ENCODE results near the gene MIDN. TPM values are rescaled to one million over a fixed set of nuclear protein-coding genes. Genes with fewer than 3 reads are reported as not detected.

Gene MIDN
- total RNA-seq, 2 donors from 2014 or later, result 80.1 to 124 TPM

- Histone ChIP-seq H3K27me3 (replicated peaks; ENCODE audit: insufficient read depth) (no peaks in the 10 kb centered on the region), H3K27ac (peak overlapping the region; percentile 76 to 95), H3K36me3 (peaks cover 39% of the 10 kb centered on the region), H3K4me1 (ENCODE audit: control insufficient read depth in 1 of 2, low read depth in 2 of 2) (peaks cover 68 to 81% of the 10 kb centered on the region in 2 donors), H3K4me3 (no peak overlapping the region), H3K9me3 (no peaks in the 10 kb centered on the region)
- TF ChIP-seq, protein P1, sequence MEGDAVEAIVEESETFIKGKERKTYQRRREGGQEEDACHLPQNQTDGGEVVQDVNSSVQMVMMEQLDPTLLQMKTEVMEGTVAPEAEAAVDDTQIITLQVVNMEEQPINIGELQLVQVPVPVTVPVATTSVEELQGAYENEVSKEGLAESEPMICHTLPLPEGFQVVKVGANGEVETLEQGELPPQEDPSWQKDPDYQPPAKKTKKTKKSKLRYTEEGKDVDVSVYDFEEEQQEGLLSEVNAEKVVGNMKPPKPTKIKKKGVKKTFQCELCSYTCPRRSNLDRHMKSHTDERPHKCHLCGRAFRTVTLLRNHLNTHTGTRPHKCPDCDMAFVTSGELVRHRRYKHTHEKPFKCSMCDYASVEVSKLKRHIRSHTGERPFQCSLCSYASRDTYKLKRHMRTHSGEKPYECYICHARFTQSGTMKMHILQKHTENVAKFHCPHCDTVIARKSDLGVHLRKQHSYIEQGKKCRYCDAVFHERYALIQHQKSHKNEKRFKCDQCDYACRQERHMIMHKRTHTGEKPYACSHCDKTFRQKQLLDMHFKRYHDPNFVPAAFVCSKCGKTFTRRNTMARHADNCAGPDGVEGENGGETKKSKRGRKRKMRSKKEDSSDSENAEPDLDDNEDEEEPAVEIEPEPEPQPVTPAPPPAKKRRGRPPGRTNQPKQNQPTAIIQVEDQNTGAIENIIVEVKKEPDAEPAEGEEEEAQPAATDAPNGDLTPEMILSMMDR (IDR thresholded peaks at IDR 0.05), result no peak
- ATAC-seq (ENCODE audit: insufficient number of reproducible peaks, low FRiP score, low read depth), result no peak
- DNase-seq (ENCODE audit: low spot score), result no peak
These were observed 9.2 kb downstream of the MIDN start for GRCh38 chr19:1257475-1258162.

DNA sequence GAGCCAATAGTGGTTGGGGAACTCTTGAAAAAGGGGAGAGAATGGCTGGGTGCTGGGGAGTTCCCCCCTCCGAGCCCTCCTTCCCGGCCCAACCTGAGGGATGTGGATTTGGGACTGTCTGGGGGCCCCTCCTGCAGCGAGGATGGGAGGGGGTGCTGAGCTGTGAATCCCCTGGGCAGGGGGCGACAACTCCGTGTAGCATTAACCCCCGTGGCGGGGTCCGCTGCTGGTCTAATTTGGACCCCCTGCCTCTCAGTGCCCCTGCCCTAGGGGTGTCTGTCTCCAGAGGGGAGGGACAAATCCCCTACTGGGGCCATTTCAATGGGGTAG is 9.7 kb downstream of the MIDN start:
- no peaks in the 10 kb centered on the region for H3K9me3 ChIP-seq
- DNase-seq (ENCODE audit: low spot score) (no peak), ATAC-seq (ENCODE audit: insufficient number of reproducible peaks, low FRiP score, low read depth) (no peak)
- peaks cover 71 to 86% of the 10 kb centered on the region in 2 donors for H3K4me1 ChIP-seq (ENCODE audit: control insufficient read depth in 1 of 2, low read depth in 2 of 2)
- TF ChIP-seq, protein P1 (IDR thresholded peaks at IDR 0.05), result no peak
- H3K27ac ChIP-seq, result peak overlapping the region; percentile 76 to 95
- peaks cover 39% of the 10 kb centered on the region for H3K36me3 ChIP-seq
- no peak overlapping the region for H3K4me3 ChIP-seq
- H3K27me3 ChIP-seq (replicated peaks; ENCODE audit: insufficient read depth), result no peaks in the 10 kb centered on the region

DNA sequence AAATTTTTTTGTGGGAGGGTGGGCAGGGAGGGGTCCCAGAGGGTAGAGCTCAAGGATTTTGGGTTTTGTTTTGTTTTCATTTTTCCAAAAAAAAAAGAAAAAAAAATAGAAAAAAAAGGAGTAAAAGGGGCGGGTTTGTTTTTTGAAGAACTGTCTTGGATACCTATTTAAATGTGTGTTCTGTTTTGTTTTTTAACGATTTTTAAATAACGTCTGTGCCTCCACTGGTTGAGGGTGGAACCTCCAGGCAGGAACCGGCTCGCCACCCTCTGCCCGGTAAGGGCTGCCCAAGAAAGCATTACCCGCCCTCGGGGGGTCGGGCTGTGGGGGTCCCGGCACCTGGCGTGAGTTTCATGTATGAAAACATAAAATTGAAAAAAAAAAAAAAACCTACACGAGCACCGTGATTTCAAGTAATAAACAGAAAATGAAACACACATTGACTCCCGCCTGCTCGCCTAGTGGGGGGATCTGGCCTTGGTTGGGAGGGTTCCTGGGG is 10.4 kb downstream of the MIDN start:
- Histone ChIP-seq H3K4me3 (peak overlapping the region; percentile 59), H3K27me3 (replicated peaks; ENCODE audit: insufficient read depth) (no peaks in the 10 kb centered on the region), H3K36me3 (peaks cover 39% of the 10 kb centered on the region), H3K27ac (peak overlapping the region; percentile 76 to 95), H3K4me1 (ENCODE audit: control insufficient read depth in 1 of 2, low read depth in 2 of 2) (peaks cover 66 to 84% of the 10 kb centered on the region in 2 donors), H3K9me3 (no peaks in the 10 kb centered on the region)
- no peak for ATAC-seq (ENCODE audit: insufficient number of reproducible peaks, low FRiP score, low read depth)
- TF ChIP-seq, protein P1 (IDR thresholded peaks at IDR 0.05), result no peak
- no peak for DNase-seq (ENCODE audit: low spot score)

DNA sequence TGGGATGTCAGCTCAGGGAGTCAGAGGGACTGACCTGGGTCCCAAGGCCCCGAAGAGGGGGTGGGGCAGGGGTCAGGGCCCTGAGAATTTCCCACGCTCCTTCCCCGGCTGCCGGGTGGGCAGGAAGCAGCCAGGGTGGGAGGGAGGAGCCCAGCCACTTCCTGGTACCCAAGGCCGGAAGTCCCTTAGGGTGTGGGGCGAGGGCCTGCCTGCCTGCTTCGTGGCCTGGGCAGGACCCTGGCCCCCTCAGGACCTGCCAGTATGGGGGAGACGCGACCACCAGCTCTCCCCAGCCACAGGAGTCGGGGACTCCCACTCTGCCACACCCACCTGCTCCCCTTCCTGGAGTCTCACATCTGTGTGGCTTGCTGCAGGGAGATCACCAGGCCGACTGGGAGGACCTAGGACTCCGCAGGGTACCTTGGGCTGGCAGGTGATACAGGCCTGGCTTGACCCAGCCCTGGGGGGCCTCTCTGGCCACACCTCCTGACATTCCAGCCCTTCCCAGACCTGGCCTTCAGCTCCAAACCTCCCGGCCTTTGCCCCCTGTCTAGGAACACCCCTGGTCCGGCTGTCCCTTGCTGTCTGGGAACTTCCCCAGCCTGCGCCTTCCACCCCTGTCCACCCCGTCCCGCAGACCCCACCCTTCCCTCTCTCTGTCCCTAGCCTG is 11.0 kb downstream of the MIDN start:
- H3K27ac ChIP-seq, result peak overlapping the region; percentile 76 to 95
- no peaks in the 10 kb centered on the region for H3K27me3 ChIP-seq (replicated peaks; ENCODE audit: insufficient read depth)
- peaks cover 34% of the 10 kb centered on the region for H3K36me3 ChIP-seq
- TF ChIP-seq, protein P1 (IDR thresholded peaks at IDR 0.05), result no peak
- H3K4me3 ChIP-seq, result peak overlapping the region; percentile 59
- H3K9me3 ChIP-seq, result no peaks in the 10 kb centered on the region
- DNase-seq (ENCODE audit: low spot score), result no peak
- no peak for ATAC-seq (ENCODE audit: insufficient number of reproducible peaks, low FRiP score, low read depth)
- peaks cover 60 to 78% of the 10 kb centered on the region in 2 donors for H3K4me1 ChIP-seq (ENCODE audit: control insufficient read depth in 1 of 2, low read depth in 2 of 2)

Measured in thoracic aorta (tissue), 2 donors.